ENCODE results near the gene CHST9.

CHST9 gene

GRCh38 chr18:26867471-26867870 lies 317.6 kb downstream of the CHST9 start:
- no peak for DNase-seq (ENCODE audit: low read depth in 2 of 2)

- no peak for DNase-seq (ENCODE audit: low read depth in 2 of 2)
These were observed 319.6 kb downstream of the CHST9 start, which contains the start of gene AQP4 for GRCh38 chr18:26865557-26865956. AQP4 (minus strand) TSS chr18:26865707; CDS start chr18:26865689, 18 bp downstream.

- DNase-seq (ENCODE audit: low read depth in 2 of 2) = no peak
These were observed 320.4 kb downstream of the CHST9 start for GRCh38 chr18:26864658-26865057.

- DNase-seq (ENCODE audit: low read depth in 2 of 2) = no peak
These were observed 321.1 kb downstream of the CHST9 start for GRCh38 chr18:26863921-26864497.

- no peak for DNase-seq (ENCODE audit: low read depth in 2 of 2)
These were observed 321.8 kb downstream of the CHST9 start for GRCh38 chr18:26863122-26863879.

GRCh38 chr18:26862084-26862483 lies 323.0 kb downstream of the CHST9 start:
- no peak for DNase-seq (ENCODE audit: low read depth in 2 of 2)

Measured in stimulated activated CD4-positive, alpha-beta T cell treated with anti-CD3 and anti-CD28 coated beads, Interleukin-1b, Interleukin-23, amount 100 ng/mL, for 4 hours (primary cell).